ENCODE data around the gene SLC35B4.

The SLC35B4 gene

DNA sequence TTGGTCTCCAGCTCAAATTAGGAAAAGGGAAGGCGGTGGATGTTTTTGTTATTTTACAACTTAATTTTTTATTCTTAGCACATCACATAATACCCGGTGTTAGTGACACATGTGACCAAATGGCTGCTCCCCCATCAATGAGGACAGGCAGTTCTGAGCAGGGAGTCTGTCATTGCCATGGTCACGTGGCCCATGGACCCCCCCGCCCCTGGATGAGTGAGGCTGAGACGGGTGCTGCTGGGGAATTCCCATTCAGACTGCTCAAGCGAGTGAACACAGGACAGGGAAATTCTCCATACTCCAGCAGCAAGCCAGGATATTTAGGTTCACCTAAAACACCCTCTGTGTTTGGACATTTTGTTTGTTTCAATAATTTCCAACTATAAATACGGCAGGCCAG is 34.7 kb upstream of the SLC35B4 start:
- in situ Hi-C loops (cut with HindIII; ENCODE audit: low sequenced_read_pairs) = no loop called here
- H3K4me3 ChIP-seq (ENCODE audit: low read depth, low read length) = no peak overlapping the region
- DNase-seq (ENCODE audit: low read depth, low spot score) = no peak
- TF ChIP-seq, protein P1, sequence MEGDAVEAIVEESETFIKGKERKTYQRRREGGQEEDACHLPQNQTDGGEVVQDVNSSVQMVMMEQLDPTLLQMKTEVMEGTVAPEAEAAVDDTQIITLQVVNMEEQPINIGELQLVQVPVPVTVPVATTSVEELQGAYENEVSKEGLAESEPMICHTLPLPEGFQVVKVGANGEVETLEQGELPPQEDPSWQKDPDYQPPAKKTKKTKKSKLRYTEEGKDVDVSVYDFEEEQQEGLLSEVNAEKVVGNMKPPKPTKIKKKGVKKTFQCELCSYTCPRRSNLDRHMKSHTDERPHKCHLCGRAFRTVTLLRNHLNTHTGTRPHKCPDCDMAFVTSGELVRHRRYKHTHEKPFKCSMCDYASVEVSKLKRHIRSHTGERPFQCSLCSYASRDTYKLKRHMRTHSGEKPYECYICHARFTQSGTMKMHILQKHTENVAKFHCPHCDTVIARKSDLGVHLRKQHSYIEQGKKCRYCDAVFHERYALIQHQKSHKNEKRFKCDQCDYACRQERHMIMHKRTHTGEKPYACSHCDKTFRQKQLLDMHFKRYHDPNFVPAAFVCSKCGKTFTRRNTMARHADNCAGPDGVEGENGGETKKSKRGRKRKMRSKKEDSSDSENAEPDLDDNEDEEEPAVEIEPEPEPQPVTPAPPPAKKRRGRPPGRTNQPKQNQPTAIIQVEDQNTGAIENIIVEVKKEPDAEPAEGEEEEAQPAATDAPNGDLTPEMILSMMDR (IDR thresholded peaks at IDR 0.05; ENCODE audit: low read depth, low read length) = no peak

DNA sequence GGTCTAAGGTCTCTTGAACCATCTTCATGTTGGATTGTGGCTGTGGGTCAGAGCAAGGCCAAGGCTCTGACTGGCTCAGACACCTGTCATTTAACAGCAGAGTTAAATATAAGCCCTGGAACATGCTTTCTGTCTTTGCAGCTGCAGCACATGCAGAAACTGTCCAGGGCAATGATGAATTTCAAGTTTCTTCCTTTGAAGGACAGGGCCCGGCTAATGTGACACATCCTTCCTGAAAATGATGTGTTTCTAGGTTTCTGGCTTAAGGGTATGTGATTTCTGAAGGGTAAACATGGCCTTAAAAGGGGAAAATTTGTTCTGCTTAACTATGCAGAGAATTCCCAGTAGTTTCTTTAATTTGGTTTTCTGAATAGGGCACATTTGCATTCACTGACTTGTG is 34.0 kb upstream of the SLC35B4 start:
- TF ChIP-seq, protein P1 (IDR thresholded peaks at IDR 0.05; ENCODE audit: low read depth, low read length) = no peak
- in situ Hi-C loops (cut with HindIII; ENCODE audit: low sequenced_read_pairs) = no loop called here
- no peak overlapping the region for H3K4me3 ChIP-seq (ENCODE audit: low read depth, low read length)
- DNase-seq (ENCODE audit: low read depth, low spot score) = no peak

- TF ChIP-seq, protein P1 (IDR thresholded peaks at IDR 0.05; ENCODE audit: low read depth, low read length) = no peak
- no peak for DNase-seq (ENCODE audit: low read depth, low spot score)
- H3K4me3 ChIP-seq (ENCODE audit: low read depth, low read length) = no peak overlapping the region
- in situ Hi-C loops (cut with HindIII; ENCODE audit: low sequenced_read_pairs) = no loop called here
These were observed 30.8 kb upstream of the SLC35B4 start for GRCh38 chr7:134347567-134347966.

DNA sequence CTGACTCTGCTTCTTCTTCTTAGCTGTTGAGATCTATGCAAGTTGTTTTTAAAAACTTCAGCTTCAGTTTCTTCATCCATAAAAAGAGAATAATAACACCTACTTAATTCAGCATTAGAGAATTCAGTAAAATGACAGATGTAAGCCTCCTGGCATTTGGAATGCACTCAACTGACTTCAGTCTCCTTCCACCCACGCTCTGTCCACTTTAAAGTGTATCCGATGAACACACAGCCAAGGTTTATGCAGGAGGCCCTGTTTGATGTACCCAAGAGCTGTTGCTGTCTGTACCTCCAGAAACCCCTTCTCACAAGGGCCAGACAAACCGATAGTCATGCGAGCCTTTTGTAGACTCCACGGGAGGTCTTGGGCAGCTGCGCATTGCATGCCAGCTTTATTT is 27.1 kb upstream of the SLC35B4 start:
- no peak for DNase-seq (ENCODE audit: low read depth, low spot score)
- no peak overlapping the region for H3K4me3 ChIP-seq (ENCODE audit: low read depth, low read length)
- TF ChIP-seq, protein P1 (IDR thresholded peaks at IDR 0.05; ENCODE audit: low read depth, low read length) = no peak
- in situ Hi-C loops (cut with HindIII; ENCODE audit: low sequenced_read_pairs) = no loop called here

- no peak for DNase-seq (ENCODE audit: low read depth, low spot score)
- TF ChIP-seq, protein P1 (IDR thresholded peaks at IDR 0.05; ENCODE audit: low read depth, low read length) = no peak
- in situ Hi-C loops (cut with HindIII; ENCODE audit: low sequenced_read_pairs) = no loop called here
- H3K4me3 ChIP-seq (ENCODE audit: low read depth, low read length) = no peak overlapping the region
These were observed 26.4 kb upstream of the SLC35B4 start for GRCh38 chr7:134343136-134343535.

GRCh38 chr7:134339475-134339874 is 22.7 kb upstream of the SLC35B4 start:
- in situ Hi-C loops (cut with HindIII; ENCODE audit: low sequenced_read_pairs) = no loop called here
- no peak for DNase-seq (ENCODE audit: low read depth, low spot score)
- no peak overlapping the region for H3K4me3 ChIP-seq (ENCODE audit: low read depth, low read length)
- TF ChIP-seq, protein P1 (IDR thresholded peaks at IDR 0.05; ENCODE audit: low read depth, low read length) = no peak

DNA sequence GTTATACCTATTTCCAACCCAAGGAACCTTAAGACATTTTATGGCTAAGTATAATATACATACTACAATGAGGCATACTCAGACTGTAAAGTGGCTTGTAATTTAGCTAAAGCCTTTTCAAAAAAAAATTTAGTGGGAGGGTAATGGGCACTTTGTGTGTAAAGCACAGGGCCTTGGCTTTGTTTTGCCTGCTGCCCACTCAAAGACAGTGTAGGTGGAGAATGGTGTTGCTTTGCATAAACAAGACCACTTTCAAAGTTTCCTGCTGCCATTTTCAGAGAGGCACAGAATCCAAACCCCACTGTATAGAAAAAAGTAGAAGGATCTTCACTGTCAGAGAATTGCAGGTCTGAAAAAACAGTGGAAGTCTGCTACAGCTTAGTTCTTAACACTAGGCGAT is 21.2 kb upstream of the SLC35B4 start:
- no peak overlapping the region for H3K4me3 ChIP-seq (ENCODE audit: low read depth, low read length)
- no peak for DNase-seq (ENCODE audit: low read depth, low spot score)
- TF ChIP-seq, protein P1 (IDR thresholded peaks at IDR 0.05; ENCODE audit: low read depth, low read length) = no peak
- in situ Hi-C loops (cut with HindIII; ENCODE audit: low sequenced_read_pairs) = no loop called here

All from astrocyte of the spinal cord (primary cell).